ENCODE measurements around the gene PCYT1A.
"Not testable (repeated sequence)": the region's sequence is repeated elsewhere in the genome, so short reads cannot be mapped to it uniquely, and the experiment has no call there.

Gene PCYT1A

GRCh38 chr3:196214783-196215441 lies 72.6 kb downstream of the PCYT1A start:
- no peak for DNase-seq (ENCODE audit: low read depth)

DNA sequence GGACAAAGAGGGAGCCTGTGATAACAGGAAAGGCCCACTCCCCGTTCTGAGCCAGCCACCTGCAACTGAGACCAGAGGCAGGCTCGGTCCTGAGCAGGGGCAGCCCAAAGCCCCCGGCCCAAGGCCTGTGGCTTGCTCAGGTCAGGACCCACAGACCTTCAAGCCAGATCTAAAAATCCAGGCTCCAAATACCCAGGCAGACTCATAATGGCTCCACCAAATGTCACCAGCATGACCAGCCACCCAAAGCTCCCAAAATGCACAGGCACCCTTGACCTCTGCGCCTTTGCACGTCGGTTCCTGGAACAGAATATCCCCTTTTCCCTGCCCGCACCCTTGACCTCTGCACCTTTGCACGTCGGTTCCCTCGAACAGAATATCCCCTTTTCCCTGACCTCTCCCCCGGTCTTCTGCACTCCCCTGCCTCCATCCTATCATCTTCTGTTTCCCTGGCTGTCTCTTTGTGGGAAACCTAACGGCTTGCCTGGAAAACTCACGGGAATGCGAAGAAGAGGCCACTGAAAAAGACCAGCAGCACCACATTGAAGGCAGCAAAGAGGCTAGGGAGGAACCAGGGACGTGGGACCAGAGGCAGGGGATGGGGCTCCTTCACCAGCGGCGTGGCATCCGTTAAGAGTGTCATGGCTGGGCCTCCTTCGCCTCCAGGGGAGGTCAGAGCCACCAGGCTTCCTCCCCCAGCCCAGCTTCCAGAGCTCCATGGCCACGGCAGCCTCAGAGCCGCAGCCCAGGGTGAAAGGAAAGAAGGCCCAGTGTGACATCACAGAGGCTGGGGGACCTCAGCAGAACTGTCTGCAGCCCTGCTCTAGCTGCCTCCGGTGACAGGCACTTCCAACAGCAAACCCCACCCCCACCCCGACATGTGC lies 76.6 kb downstream of the PCYT1A start, which contains the start of gene ZDHHC19:
ZDHHC19 (minus strand) TSS at position 728 of the 884 bp plus-strand sequence; CDS start at position 643, 85 bp downstream.
- DNase-seq (ENCODE audit: low read depth), result no peak

- DNase-seq (ENCODE audit: low read depth), result not testable (repeated sequence)
Observed at GRCh38 chr3:196209944-196210672, 77.4 kb downstream of the PCYT1A start.

DNA sequence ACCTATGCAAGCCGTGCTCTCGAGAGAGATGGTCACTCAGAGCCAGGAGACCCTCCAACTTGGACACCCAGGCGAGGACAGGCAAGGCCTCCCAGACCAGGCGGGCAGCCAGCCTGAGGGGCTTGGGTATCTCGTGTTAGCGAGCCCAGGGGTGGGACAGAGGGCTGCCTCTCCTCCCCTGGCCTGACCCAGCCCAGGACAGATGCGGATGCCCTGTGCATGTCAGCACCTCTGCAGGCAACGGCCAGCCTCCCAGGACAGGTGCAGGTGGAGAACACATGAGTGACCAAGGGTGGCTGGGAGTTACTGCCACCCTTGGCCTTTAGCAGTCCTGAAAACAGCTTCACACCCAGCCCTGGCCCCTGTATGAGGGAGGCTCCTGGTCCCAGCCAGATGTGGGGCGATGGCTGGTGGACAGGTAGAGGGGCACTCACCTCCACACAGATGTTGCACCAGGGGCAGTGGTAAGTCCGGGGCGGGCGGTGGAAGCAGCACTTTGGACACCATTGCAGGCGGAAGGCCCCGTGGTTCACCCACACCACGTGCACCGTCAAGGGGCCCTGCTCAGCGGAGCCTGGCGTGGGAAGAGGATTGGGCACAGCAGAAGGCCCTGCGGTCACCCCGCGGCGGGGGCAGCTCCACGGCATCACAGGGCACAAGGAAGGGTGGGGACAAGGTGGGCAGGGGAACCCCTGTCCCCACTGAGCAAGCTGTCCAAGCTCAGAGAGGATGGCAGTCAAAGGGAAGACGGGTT lies 78.4 kb downstream of the PCYT1A start:
- DNase-seq (ENCODE audit: low read depth), result no peak

DNA sequence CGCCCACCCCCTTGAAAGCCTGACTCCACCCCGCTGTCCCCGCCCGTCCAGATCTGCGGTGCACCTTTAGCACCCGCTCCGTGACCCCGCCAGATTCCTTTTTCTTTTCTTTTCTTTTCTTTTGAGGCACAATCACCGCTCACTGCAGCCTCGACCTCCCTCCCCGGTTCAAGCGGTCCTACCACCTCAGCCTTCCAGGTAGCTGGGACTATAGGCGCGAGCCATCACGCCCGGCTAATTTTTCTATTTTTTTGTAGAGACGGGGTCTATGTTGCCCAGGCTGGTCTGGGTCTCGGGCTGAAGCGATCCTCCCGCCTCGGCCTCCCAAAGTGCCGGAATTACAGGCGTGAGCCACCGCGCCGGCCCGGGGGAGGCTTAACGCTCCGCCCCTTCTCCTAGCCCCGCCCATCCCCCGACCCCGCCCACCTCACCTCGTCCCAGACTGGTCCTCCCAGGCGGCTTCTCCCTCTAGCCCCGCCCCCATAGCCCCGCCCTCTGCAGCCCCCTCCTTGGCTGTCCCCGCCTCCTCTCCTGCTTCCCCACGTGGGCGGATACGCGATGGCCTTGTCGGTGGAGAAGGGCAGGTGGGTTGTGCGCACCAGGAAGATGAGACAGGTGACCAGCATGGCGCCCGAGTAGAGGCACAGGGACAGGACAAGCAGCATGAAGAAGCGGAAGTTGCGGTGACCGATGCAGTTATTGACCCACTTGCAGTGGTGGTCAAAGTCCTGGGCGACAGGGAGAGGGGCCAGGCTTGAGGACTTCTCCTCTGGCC lies 79.5 kb downstream of the PCYT1A start:
- peak; percentile 59 for DNase-seq (ENCODE audit: low read depth)

DNA sequence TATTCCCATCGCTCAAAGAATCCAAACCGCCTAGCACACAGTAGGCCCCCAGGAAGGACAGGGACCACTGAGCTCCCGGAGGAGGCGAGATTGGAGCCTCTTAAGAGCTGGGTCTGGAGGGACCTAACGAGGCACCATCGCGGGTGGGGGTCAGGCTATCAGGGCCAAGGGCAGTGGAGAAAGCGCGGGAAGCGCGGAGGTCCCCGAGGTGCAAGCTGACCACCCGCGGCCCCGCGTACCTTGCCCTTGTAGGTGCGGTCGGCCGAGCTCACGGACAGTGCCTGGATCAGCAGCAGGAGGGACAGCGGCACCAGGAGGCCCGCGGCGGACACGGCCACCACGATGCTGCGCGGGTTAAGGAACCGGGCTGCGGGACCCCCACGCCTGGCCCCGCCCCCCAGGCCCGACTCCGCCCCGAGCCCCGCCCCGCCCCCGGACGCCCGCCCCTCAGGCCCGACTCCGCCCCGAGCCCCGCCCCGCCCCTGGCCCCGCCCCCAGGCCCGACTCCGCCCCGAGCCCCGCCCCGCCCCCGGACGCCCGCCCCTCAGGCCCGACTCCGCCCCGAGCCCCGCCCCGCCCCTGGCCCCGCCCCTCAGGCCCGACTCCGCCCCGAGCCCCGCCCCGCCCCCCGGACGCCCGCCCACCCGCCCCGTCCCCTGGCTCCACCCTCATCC lies 80.2 kb downstream of the PCYT1A start:
- no peak for DNase-seq (ENCODE audit: low read depth)

DNA sequence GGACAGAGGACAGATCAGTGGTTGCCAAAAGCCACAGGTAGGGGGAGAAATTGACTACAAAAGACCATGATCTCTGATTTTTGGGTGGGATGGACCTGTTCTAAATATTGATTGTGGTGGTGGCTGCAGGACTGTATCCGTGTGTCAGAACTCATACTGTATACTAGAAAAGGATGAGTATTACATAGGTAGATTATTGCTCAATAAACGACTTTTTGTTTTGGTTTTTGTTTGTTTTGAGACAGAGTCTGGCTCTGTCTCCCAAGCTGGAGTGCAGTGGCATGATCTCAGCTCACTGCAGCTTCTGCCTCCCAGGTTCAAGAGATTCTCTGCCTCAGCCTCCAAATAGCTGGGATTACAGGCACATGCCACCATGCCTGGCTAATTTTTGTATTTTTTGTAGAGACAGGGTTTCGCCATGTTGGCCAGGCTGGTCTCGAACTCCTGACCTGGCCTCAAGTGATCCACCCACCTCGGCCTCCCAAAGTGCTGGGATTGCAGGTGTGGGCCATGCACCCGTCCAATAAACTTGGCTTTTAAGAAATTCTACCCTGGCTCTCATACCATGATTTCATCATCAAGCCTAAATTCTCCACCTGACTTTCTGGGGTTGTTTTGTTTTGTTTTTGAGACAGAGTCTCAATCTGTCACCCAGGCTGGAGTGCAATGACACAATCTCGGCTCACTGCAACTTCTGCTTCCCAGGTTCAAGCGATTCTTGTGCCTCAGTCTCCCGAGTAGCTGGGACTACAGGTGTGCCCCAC lies 81.9 kb downstream of the PCYT1A start:
- not testable (repeated sequence) for DNase-seq (ENCODE audit: low read depth)

GRCh38 chr3:196203846-196204245 lies 83.7 kb downstream of the PCYT1A start:
- DNase-seq (ENCODE audit: low read depth), result no peak

DNA sequence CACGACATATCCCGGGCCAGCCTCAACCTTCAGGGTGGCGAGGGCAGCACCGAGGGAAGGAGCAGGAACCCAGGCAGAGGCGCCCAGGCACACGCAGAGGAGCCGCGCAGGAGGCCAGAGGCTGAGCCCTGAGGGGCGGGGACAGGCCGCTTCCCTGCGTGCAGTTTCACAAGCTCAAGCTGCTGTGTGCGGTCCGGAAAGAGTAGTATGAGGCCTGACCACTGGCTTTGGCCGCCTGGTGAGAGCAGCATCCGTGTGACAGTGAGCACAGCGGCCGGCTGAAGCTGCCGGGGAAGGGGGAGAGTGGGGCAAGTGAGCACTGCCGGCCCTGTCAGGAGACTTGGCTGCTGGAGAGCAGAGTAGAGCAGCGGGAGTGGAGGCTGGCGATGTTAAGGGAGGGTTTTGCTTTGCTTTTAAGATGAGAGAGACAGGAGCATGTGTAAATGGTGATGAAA lies 85.0 kb downstream of the PCYT1A start:
- no peak for DNase-seq (ENCODE audit: low read depth)

DNA sequence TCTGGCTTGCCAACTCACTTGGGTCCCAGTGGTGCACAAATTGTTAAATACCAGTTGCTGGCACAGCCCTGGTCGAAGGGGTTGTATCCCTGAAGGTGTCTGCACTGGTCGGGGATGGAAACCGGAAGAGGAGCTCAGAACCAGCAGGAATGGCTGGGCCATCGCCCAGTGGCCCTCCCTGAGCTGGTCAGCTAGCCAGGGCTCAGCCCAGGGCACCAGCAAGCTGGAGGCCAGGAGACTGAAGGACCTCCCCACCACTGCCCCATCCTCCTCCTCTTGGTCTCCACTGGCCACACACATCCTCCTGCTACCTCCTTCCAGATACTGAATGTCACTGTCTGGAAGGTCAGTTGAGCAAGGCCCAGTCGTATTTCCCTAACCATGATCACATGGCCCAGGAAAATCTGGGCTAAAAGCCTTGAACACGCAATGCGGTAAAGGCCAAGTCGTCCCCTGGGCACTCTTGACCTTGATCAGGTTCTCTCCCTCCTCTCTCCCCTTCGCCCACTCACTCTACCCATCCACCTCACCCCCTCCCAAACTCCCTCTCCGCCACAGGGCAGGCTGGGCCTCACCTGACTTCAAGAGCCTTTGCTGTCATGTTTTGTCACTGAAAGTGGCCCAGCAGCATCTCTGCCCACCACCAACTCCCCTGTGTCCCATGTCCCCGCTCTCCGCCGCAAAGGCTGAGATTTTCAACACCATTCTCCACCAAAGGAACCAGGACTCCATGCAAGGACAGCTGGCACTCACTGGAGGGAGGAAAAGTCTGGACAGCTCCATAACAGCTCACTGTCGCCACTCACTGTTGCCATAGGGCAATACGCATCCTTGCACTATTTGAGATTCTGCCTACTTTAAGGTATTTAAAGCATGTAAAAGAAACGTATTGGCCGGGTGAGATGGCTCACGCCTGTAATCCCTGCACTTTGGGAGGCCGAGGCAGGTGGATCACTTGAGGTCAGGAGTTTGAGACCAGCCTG lies 88.5 kb downstream of the PCYT1A start:
- no peak for DNase-seq (ENCODE audit: low read depth)

DNA sequence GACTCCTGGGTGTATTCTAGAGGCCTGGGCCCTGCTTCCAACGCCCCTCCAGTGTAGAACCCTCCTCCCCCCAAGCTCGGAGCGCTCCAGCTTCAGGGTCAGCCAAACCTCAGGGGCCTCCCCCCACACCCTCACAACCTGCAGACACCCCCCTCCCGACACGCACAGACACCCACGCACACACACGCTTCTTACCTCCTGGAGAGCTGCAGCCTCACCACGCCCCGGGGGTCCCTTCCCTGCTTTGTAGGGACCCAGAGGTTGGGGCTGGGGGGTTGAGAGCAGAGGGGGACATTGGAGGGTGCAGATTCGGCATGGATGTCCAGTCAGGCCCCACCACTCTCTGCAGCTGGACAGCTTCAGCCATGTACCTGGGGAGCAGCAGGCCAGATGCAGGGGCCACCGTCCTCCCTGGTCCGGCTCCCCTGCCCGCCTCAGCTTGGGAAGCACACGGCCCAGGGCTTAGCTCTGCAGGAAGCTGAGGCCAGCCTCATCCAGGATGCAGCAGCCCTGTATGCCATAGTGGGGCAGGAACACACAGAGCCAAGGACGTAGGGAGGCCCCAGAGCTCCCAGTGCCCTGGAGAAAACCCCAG lies 89.3 kb downstream of the PCYT1A start:
- DNase-seq (ENCODE audit: low read depth), result no peak

- DNase-seq (ENCODE audit: low read depth), result no peak
Observed at GRCh38 chr3:196197524-196197923, 90.0 kb downstream of the PCYT1A start.

- no peak for DNase-seq (ENCODE audit: low read depth)
Observed at GRCh38 chr3:196195664-196196265, 91.8 kb downstream of the PCYT1A start.

GRCh38 chr3:196194542-196194915 lies 93.0 kb downstream of the PCYT1A start:
- DNase-seq (ENCODE audit: low read depth), result no peak

DNA sequence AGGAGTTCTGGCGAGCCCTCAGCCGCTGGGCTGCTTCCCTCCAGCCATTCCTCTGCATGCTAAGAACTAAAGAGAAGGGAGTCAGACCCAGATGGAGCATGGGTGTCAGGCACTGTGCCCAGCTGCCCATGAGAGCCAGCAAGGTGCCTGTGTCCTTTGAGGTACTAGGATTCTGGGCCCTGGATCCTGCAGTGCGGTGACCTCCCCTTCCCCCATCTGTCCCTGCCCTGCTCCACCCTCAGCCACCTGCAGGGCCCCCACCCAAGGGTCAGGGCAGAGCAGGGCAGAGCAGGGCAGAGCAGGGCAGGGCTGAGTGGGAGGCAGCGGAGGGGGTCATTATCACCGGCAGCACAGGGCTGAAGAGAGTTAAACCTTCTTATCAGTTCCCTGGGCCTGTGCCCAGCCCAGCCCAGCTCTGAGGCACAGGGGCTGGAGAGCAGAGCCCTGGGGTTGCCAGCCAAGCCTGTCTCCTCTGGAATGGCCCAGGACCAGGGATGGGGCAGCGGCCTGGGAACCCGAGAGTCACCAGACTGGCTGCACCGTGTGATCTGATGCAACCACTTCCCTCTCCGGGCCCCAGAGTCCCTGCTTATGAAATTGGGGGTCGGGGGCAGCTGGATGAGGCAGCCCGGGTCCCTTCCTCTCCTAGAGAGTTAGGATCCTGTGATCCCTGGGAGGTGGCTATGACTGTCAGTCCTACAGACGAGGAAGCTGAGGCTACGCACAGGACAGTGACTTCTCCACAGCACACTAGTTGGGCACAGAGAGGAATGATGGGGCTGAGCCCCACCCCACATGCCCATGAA lies 93.6 kb downstream of the PCYT1A start:
- no peak for DNase-seq (ENCODE audit: low read depth)

GRCh38 chr3:196193133-196193735 lies 94.3 kb downstream of the PCYT1A start:
- no peak for DNase-seq (ENCODE audit: low read depth)
